Measurements from ENCODE around the gene ZNF454. TPM values are rescaled to one million over a fixed set of nuclear protein-coding genes. Genes with fewer than 3 reads are reported as not detected.

ZNF454 gene
- total RNA-seq, 1 experiment from 2014 or later: not detected

DNA sequence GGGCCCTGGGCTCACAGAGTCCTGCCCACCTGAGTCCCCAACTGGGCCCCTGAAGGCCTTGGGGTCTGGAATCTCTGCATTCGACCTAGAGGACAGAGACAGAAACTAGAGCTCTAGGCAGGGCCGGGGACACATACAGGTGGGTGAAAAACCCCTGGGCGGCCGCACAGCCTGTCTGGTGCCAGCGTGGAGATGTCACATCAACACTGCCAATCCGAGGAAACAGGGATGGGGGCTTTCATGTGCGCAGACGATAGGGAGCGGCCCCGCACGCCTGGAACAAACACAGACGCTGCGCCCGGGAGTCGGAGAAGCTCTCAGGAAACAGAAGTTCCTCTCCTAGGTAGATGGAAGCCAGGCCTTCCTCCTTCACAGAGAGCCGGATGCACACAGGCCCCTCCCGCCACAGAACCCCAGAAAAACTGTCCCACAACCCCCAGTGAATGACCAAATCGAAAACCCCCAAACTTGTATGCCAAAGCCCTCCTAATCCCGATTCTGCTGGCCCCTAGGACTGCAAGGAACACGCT is 52.3 kb downstream of the ZNF454 start:
- no peak for DNase-seq (ENCODE audit: low spot score)

- DNase-seq (ENCODE audit: low spot score): no peak
These were observed 53.1 kb downstream of the ZNF454 start for GRCh38 chr5:178993955-178994579.

DNA sequence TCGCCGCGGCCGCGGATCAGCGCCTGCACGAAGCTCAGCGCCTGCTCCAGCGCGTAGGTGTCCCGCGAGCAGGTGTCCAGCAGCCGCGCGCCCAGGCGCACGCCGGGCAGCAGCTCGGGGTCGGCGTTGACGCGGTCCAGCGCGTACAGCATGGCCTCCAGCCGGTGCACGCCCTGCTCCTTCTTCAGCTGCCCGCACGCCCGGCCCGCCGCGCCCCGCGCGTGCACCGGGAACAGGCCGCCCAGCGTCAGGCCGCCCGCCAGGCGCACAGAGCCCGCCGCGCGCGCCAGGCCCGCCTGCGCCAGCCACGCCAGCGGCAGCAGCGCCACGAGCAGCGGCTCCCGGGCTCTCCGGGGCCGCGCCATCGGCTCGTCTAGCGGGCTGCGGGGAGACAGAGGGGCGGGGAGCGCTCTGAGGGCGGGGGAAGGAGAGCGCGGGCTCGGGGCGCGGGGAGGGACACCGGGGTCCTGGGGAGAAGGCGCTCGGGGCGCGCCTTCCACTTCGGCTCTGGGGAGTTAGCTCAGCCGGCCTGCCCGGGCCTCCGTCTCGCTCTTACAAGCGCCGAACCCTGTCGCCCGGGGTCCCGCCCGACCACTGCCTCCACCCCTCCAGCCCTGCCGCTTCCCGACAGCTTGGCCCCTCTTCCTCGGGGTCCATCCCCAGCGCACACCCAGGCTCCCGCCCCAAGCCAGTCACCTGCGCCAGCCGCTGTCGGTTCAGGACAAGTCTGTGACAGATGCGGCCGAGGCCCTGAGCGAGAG is 53.8 kb downstream of the ZNF454 start, which contains the start of gene GRM6:
Gene GRM6, minus strand, starts transcription at position 741 of the 761 bp plus-strand sequence. Its CDS starts 376 bp downstream, at position 365.
- no peak for DNase-seq (ENCODE audit: low spot score)

DNA sequence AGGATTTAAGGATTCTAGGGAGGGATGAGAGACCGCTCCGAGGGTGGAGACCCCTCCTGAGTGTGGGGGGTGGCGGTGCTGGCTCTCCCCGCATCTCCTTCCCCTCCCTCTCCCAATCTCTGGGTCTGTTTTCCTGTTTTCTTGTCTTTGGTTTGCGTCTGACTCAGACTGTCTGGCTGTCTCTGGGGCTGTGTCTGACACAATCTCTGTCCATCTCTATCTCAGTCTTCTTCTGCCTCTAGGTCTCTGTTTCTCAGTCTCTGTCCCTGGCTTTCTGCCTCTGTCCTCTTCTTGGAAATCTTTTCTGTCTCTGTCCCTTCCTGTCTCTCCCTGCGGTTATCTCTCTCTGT is 54.3 kb downstream of the ZNF454 start:
- no peak for DNase-seq (ENCODE audit: low spot score)

- DNase-seq (ENCODE audit: low spot score): no peak
These were observed 55.2 kb downstream of the ZNF454 start for GRCh38 chr5:178996156-178996555.

- DNase-seq (ENCODE audit: low spot score): no peak
These were observed 56.2 kb downstream of the ZNF454 start for GRCh38 chr5:178997191-178997590.

GRCh38 chr5:178998441-178998840 is 57.4 kb downstream of the ZNF454 start:
- no peak for DNase-seq (ENCODE audit: low spot score)

- DNase-seq (ENCODE audit: low spot score): no peak
These were observed 65.6 kb downstream of the ZNF454 start for GRCh38 chr5:179006564-179006963.

GRCh38 chr5:179008667-179009066 is 67.7 kb downstream of the ZNF454 start:
- DNase-seq (ENCODE audit: low spot score): no peak

Other genes starting within 250 kb of the ZNF454 start
- gene ZNF354A, start 210.5 kb upstream of the ZNF454 start, total RNA-seq (2014; rRNA removed; shearing (Covaris generic)): 1.4 and 2.9 TPM in 2 replicates
- 12.4 and 13.2 TPM in 2 replicates for gene ZNF354B, start 81.2 kb upstream of the ZNF454 start, total RNA-seq (2014; rRNA removed; shearing (Covaris generic))
- gene ZFP2, start 45.3 kb upstream of the ZNF454 start, total RNA-seq (2014; rRNA removed; shearing (Covaris generic)): not detected in 2 replicates
- gene GRM6, start 54.1 kb downstream of the ZNF454 start, total RNA-seq (2014; rRNA removed; shearing (Covaris generic)): not detected in 2 replicates
- gene ZNF879, start 82.6 kb downstream of the ZNF454 start, total RNA-seq (2014; rRNA removed; shearing (Covaris generic)): not detected in 2 replicates
- not detected in 2 replicates for gene ZNF354C, start 119.2 kb downstream of the ZNF454 start, total RNA-seq (2014; rRNA removed; shearing (Covaris generic))

All from HT-29 (cell line).